Measurements from ENCODE around the gene MINDY1. TPM values are rescaled to one million over a fixed set of nuclear protein-coding genes. Genes with fewer than 3 reads are reported as not detected.

Gene MINDY1
- total and polyA plus RNA-seq, 12 donors = 9.8 to 70.6 (median 53.6) TPM

GRCh38 chr1:150974580-150975478 lies 31.9 kb downstream of the MINDY1 start, which contains the start of gene CERS2:
TSS of gene CERS2 (minus strand) at chr1:150974835. CDS start at chr1:150969090, 5,745 bp downstream.
- H3K9me3 ChIP-seq = no peaks in the 10 kb centered on the region
- H3K27me3 ChIP-seq = no peaks in the 10 kb centered on the region
- no peaks in the 10 kb centered on the region for H3K36me3 ChIP-seq
- DNase-seq (peak; percentile 83 to 87), ATAC-seq (peak; percentile 25 to 81 (median 60))
- TF ChIP-seq CTCF (IDR thresholded peaks at IDR 0.05) = no peak
- peak within 1 kb of the TSS; percentile 93 to 98 (median 96) for H3K27ac ChIP-seq
- intact Hi-C loops (cut with DNase I) = loop anchor here in 4 of 10 donors (5.0 to 10.0 kb wide), 4 partner anchors 48 to 350 kb away; partner anchors contain the start of genes ARNT (in 3 of the 4), SETDB1 (in 3 of the 4) and ENSA (in 1 of the 4)
- peaks cover 27 to 87% (median 53%) of the 10 kb centered on the region in 9 donors for H3K4me1 ChIP-seq
- 5 to 8% methylated on average over 54 to 106 of the region's 106 CpGs for WGBS, 2 donors
- H3K4me3 ChIP-seq = peak within 1 kb of the TSS; percentile 75 to 96 (median 93)

GRCh38 chr1:150973836-150974579 lies 32.7 kb downstream of the MINDY1 start:
- whole genome bisulfite sequencing, 2 donors = 0 to 1% methylated on average over 37 to 66 of the region's 67 CpGs
- Histone ChIP-seq H3K4me3 (peak overlapping the region; percentile 40 to 96 (median 93)), H3K27ac (peak overlapping the region; percentile 93 to 98 (median 96)), H3K4me1 (peaks cover 25 to 78% (median 49%) of the 10 kb centered on the region in 9 donors), H3K27me3 (no peaks in the 10 kb centered on the region), H3K9me3 (no peaks in the 10 kb centered on the region), H3K36me3 (peaks cover 0 to 4% (median 0%) of the 10 kb centered on the region in 9 donors)
- peak; percentile 3 to 35 (median 18) for ATAC-seq
- TF ChIP-seq CTCF (IDR thresholded peaks at IDR 0.05) = no peak
- intact Hi-C loops (cut with DNase I) = loop anchor here in 4 of 10 donors (5.0 to 10.0 kb wide), 3 partner anchors 47 to 349 kb away; partner anchors contain the start of genes SETDB1 (in 3 of the 4), ARNT (in 2 of the 4) and ENSA (in 1 of the 4)
- peak; percentile 20 to 51 for DNase-seq

GRCh38 chr1:150973258-150973835 lies 33.4 kb downstream of the MINDY1 start:
- no peaks in the 10 kb centered on the region for H3K27me3 ChIP-seq
- H3K4me3 ChIP-seq = peak overlapping the region; percentile 40 to 96 (median 93)
- WGBS, 2 donors = 4 to 14% methylated on average over 15 of the region's 15 CpGs
- H3K27ac ChIP-seq = peak overlapping the region; percentile 93 to 98 (median 96)
- peak; percentile 18 to 29 for DNase-seq
- peaks cover 0 to 10% (median 3%) of the 10 kb centered on the region in 9 donors for H3K36me3 ChIP-seq
- ATAC-seq = peak in 2 of 8 donors; percentile 11 to 25
- no peaks in the 10 kb centered on the region for H3K9me3 ChIP-seq
- no peak for TF ChIP-seq CTCF (IDR thresholded peaks at IDR 0.05)
- H3K4me1 ChIP-seq = peaks cover 25 to 72% (median 48%) of the 10 kb centered on the region in 9 donors
- intact Hi-C loops (cut with DNase I) = loop anchor here in 4 of 10 donors (5.0 to 10.0 kb wide), 3 partner anchors 46 to 349 kb away; partner anchors contain the start of genes SETDB1 (in 3 of the 4), ARNT (in 2 of the 4) and ENSA (in 1 of the 4)
